Neuronal stem cell (in vitro differentiated cells): ENCODE measurements around the gene NPNT.

Experiments used
- DNase-seq: peaks from one replicate; pipeline ENCODE4 v3.0.0-alpha.2; 2013; ENCODE audit warnings: low spot score
- H2AFZ ChIP-seq: one replicate; pipeline ENCODE4 v1.6.1; 2013; ENCODE audit warnings: mild to moderate bottlenecking, low read length, inconsistent platforms
- H2AK5ac ChIP-seq: 2 replicates; pipeline ENCODE4 v1.6.1; 2013; ENCODE audit warnings: low read depth, mild to moderate bottlenecking, inconsistent platforms, low read length, moderate library complexity, mixed read lengths
- H2BK120ac ChIP-seq: 2 replicates; pipeline ENCODE4 v1.6.1; 2013; ENCODE audit warnings: low read depth, mild to moderate bottlenecking, inconsistent platforms, low read length, moderate library complexity, mixed read lengths
- H2BK12ac ChIP-seq: one replicate; pipeline ENCODE4 v1.6.1; 2013; ENCODE audit warnings: low read length, inconsistent platforms
- H2BK15ac ChIP-seq: 2 replicates; pipeline ENCODE4 v1.6.1; 2013; ENCODE audit warnings: mild to moderate bottlenecking, low read length, inconsistent platforms, mixed read lengths
- H2BK5ac ChIP-seq: one replicate; pipeline ENCODE4 v1.6.1; 2013; ENCODE audit warnings: inconsistent platforms, mild to moderate bottlenecking, low read length, moderate library complexity
- H3K14ac ChIP-seq: one replicate; pipeline ENCODE4 v1.6.1; 2013; ENCODE audit warnings: low read length, inconsistent platforms
- H3K18ac ChIP-seq: 2 replicates; pipeline ENCODE4 v1.6.1; 2013; ENCODE audit warnings: low read length, inconsistent platforms
- H3K23ac ChIP-seq: 2 replicates; pipeline ENCODE4 v1.6.1; 2013; ENCODE audit warnings: low read depth, mild to moderate bottlenecking, mixed read lengths, low read length, inconsistent platforms; ENCODE audit not compliant: poor library complexity
- H3K27ac ChIP-seq: replicated peaks from 3 replicates; pipeline ENCODE4 v1.5.1; 2013; ENCODE audit warnings: low read length, inconsistent platforms
- H3K27me3 ChIP-seq, 3 experiments: 2 replicates each; pipeline ENCODE4 v1.6.1; 2013; ENCODE audit warnings: low read length in 3 of 3, mild to moderate bottlenecking in 2 of 3, inconsistent platforms in 1 of 3, low read depth in 1 of 3, mixed read lengths in 1 of 3, moderate library complexity in 1 of 3; ENCODE audit not compliant: control insufficient read depth in 3 of 3, insufficient read depth in 3 of 3
- H3K36me3 ChIP-seq, 2 donors: replicated peaks in 1 of 2; 2 replicates each; pipeline ENCODE4 v1.6.1; 2013; ENCODE audit warnings: low read length in 2 of 2; ENCODE audit not compliant: control insufficient read depth in 2 of 2, insufficient read depth in 2 of 2
- H3K4ac ChIP-seq: 2 replicates; pipeline ENCODE4 v1.6.1; 2013; ENCODE audit warnings: inconsistent platforms, mild to moderate bottlenecking, low read length, moderate library complexity
- H3K4me1 ChIP-seq, 2 donors: 1 replicate in 1 of 2; 2 replicates in 1 of 2; pipeline ENCODE4 v1.6.1; 2013; ENCODE audit warnings: low read length in 2 of 2, low read depth in 1 of 2; ENCODE audit not compliant: control insufficient read depth in 2 of 2, insufficient read depth in 1 of 2
- H3K4me2 ChIP-seq: one replicate; pipeline ENCODE4 v1.6.1; 2013; ENCODE audit warnings: mild to moderate bottlenecking, low read length, inconsistent platforms; ENCODE audit not compliant: insufficient read depth, poor library complexity, severe bottlenecking
- H3K4me3 ChIP-seq, 2 donors: 2 replicates each; pipeline ENCODE4 v1.5.1; 2013; ENCODE audit warnings: low read length in 2 of 2, mild to moderate bottlenecking in 2 of 2, inconsistent platforms in 1 of 2, moderate library complexity in 1 of 2
- H3K79me1 ChIP-seq: one replicate; pipeline ENCODE4 v1.6.1; 2013; ENCODE audit warnings: low read depth, mild to moderate bottlenecking, inconsistent platforms, low read length, moderate library complexity
- H3K9ac ChIP-seq: one replicate; pipeline ENCODE4 v1.6.1; 2013; ENCODE audit warnings: mild to moderate bottlenecking, low read depth, low read length, inconsistent platforms; ENCODE audit not compliant: poor library complexity
- H3K9me3 ChIP-seq, 2 donors: replicated peaks in 1 of 2; 2 replicates each; pipeline versions ENCODE3 to v1.6.1; 2013; ENCODE audit warnings: low read length in 2 of 2, mild to moderate bottlenecking in 2 of 2, inconsistent platforms in 1 of 2, low read depth in 1 of 2, mixed read lengths in 1 of 2, moderate library complexity in 1 of 2; ENCODE audit not compliant: control insufficient read depth in 2 of 2, insufficient read depth in 1 of 2
- H4K8ac ChIP-seq: one replicate; pipeline ENCODE4 v1.6.1; 2013; ENCODE audit warnings: low read depth, mild to moderate bottlenecking, inconsistent platforms, low read length, moderate library complexity
- H4K91ac ChIP-seq: one replicate; pipeline ENCODE4 v1.6.1; 2013; ENCODE audit warnings: low read length, low read depth, mild to moderate bottlenecking, inconsistent platforms; ENCODE audit not compliant: poor library complexity
- WGBS, 2 donors: extraction: QIAGEN DNeasy Blood & Tissue Kit; methylation state at CpG; one replicate each; pipeline ENCODE4 v1.1.7; 2013; ENCODE audit warnings: missing lambda C conversion rate in 2 of 2, mixed read lengths in 1 of 2; ENCODE audit not compliant: insufficient read length in 2 of 2, insufficient replicate concordance in 1 of 2; ENCODE audit errors: extremely low coverage in 2 of 2; 5-methylcytosine and 5-hydroxymethylcytosine counted together

The NPNT gene

DNA sequence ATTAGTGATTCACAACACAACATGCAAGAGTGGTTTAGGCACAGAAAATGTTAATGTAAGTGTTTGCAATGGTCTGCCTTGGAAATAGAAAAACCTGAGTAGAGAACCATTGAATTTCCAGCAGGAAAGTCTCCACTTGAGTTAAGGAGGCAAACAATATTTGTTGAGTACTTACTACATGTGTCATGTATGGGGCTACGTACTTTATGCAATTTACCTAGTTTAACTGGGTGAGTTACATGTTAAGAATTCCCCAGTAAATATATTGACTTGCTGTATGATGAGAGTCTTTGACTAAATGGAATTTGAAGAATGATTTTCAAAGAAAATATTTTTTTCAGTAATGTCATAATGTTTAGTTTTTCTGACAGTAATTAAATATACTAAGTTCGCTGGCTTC lies 7.8 kb upstream of the NPNT start:
- Histone ChIP-seq H3K36me3 (no peaks in the 10 kb centered on the region), H2AK5ac (no peak overlapping the region), H3K27ac (no peak overlapping the region), H2BK5ac (no peak overlapping the region), H4K91ac (no peak overlapping the region), H2BK15ac (no peak overlapping the region), H3K4me3 (no peak overlapping the region), H4K8ac (no peak overlapping the region), H3K4me1 (no peaks in the 10 kb centered on the region), H3K18ac (no peak overlapping the region), H3K4ac (no peak overlapping the region), H2AFZ (no peak overlapping the region), H3K9me3 (no peaks in the 10 kb centered on the region), H2BK120ac (no peak overlapping the region), H3K4me2 (no peak overlapping the region), H3K9ac (no peak overlapping the region), H3K79me1 (no peaks in the 10 kb centered on the region), H2BK12ac (no peak overlapping the region), H3K14ac (no peak overlapping the region), H3K23ac (no peak overlapping the region), H3K27me3 (peaks cover 0 to 16% (median 0%) of the 10 kb centered on the region in 3 experiments)
- no peak for DNase-seq
- no CpG with 5 or more reads among the region's 2 CpGs for WGBS, 2 donors

GRCh38 chr4:105895583-105896460 lies 551 bp downstream of the NPNT start:
- H3K18ac ChIP-seq: peak overlapping the region; percentile 27
- no peak overlapping the region for H2BK12ac ChIP-seq
- H3K27me3 ChIP-seq: peaks cover 15 to 93% (median 40%) of the 10 kb centered on the region in 3 experiments
- no peaks in the 10 kb centered on the region for H3K9me3 ChIP-seq
- no peak overlapping the region for H2BK120ac ChIP-seq
- H3K4ac ChIP-seq: no peak overlapping the region
- H2AFZ ChIP-seq: peak overlapping the region; percentile 88
- H4K8ac ChIP-seq: no peak overlapping the region
- H2BK5ac ChIP-seq: no peak overlapping the region
- no CpG with 5 or more reads among the region's 84 CpGs for WGBS, 2 donors
- peak; percentile 37 for DNase-seq
- peak overlapping the region; percentile 64 for H3K14ac ChIP-seq
- no peak overlapping the region for H2BK15ac ChIP-seq
- no peaks in the 10 kb centered on the region for H3K79me1 ChIP-seq
- H3K36me3 ChIP-seq: no peaks in the 10 kb centered on the region
- H3K4me2 ChIP-seq: peak overlapping the region; percentile 92
- H3K4me3 ChIP-seq: peak overlapping the region; percentile 35 to 80
- no peak overlapping the region for H3K27ac ChIP-seq
- H3K9ac ChIP-seq: peak overlapping the region; percentile 36
- H3K23ac ChIP-seq: peak overlapping the region; percentile 66
- H4K91ac ChIP-seq: no peak overlapping the region
- peaks cover 2 to 4% of the 10 kb centered on the region in 2 donors for H3K4me1 ChIP-seq
- H2AK5ac ChIP-seq: no peak overlapping the region

GRCh38 chr4:105896461-105896942 lies 1.2 kb downstream of the NPNT start:
- H3K9ac ChIP-seq: peak overlapping the region; percentile 36
- H2BK5ac ChIP-seq: no peak overlapping the region
- no peak overlapping the region for H2BK15ac ChIP-seq
- peak overlapping the region; percentile 1 to 80 for H3K4me3 ChIP-seq
- no peak overlapping the region for H3K27ac ChIP-seq
- H3K27me3 ChIP-seq: peaks cover 15 to 97% (median 40%) of the 10 kb centered on the region in 3 experiments
- H3K23ac ChIP-seq: peak overlapping the region; percentile 66
- DNase-seq: no peak
- peak overlapping the region; percentile 18 for H3K18ac ChIP-seq
- no peak overlapping the region for H4K8ac ChIP-seq
- no peaks in the 10 kb centered on the region for H3K9me3 ChIP-seq
- H3K4me1 ChIP-seq: peaks cover 2 to 4% of the 10 kb centered on the region in 2 donors
- H4K91ac ChIP-seq: no peak overlapping the region
- peak overlapping the region; percentile 92 for H3K4me2 ChIP-seq
- no peaks in the 10 kb centered on the region for H3K36me3 ChIP-seq
- H2AFZ ChIP-seq: peak overlapping the region; percentile 88
- H3K79me1 ChIP-seq: no peaks in the 10 kb centered on the region
- no peak overlapping the region for H2BK12ac ChIP-seq
- H3K4ac ChIP-seq: no peak overlapping the region
- H2BK120ac ChIP-seq: no peak overlapping the region
- no CpG with 5 or more reads among the region's 22 CpGs for WGBS, 2 donors
- peak overlapping the region; percentile 64 for H3K14ac ChIP-seq
- no peak overlapping the region for H2AK5ac ChIP-seq

DNA sequence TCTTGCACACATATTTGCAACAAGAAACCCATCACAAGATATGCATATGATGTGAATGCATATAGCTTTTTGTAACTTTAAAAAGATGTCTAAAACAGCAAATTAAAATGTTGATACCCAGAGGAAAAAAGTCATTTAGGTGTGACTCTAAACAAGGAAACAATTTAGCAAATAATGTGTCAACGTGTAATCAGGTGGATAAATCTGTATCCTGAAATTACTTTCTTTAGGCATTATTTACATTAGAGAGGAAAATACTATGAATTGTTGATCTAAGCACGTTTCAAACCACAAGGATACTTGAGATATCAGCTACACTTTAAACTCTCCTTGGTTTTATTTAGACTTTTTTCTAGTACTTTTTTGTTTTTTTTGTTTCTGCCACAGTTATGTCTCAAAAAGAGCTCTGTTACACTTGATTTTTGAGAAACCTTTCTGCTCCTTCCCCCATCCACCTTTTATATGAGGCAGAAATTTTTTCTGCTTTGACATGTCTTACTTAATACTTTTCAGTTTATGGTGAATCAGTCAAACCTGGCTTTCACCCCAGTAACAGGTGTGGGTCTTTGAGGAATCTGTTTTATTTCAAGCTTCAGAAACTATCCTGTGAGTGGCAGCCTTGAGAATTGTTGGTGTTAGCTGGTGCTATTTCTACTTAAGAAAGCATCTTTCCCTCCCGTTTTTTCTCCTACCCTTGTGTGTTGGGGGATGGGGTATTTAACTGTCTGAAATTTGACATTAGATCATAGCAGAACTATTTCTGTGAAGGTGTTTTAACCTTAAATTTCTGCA lies 1.9 kb downstream of the NPNT start:
- Histone ChIP-seq H3K4ac (no peak overlapping the region), H3K27me3 (peaks cover 15 to 94% (median 40%) of the 10 kb centered on the region in 3 experiments), H4K8ac (no peak overlapping the region), H3K4me1 (peaks cover 2 to 4% of the 10 kb centered on the region in 2 donors), H3K23ac (no peak overlapping the region), H2BK12ac (no peak overlapping the region), H3K27ac (no peak overlapping the region), H2BK15ac (no peak overlapping the region), H3K79me1 (no peaks in the 10 kb centered on the region), H3K18ac (no peak overlapping the region), H2AFZ (no peak overlapping the region), H4K91ac (no peak overlapping the region), H3K4me2 (no peak overlapping the region), H3K14ac (no peak overlapping the region), H3K9ac (no peak overlapping the region), H3K9me3 (no peaks in the 10 kb centered on the region), H3K4me3 (no peak overlapping the region), H3K36me3 (no peaks in the 10 kb centered on the region), H2AK5ac (no peak overlapping the region), H2BK5ac (no peak overlapping the region), H2BK120ac (no peak overlapping the region)
- DNase-seq: no peak
- WGBS, 2 donors: no CpG with 5 or more reads among the region's 3 CpGs
